NCI-H2227 (cell line): ENCODE data around the gene AUTS2.

Source experiments
- DNase-seq: peaks from one replicate; lab custom pipeline; 2025; ENCODE audit not compliant: unreplicated experiment; lab: John Stamatoyannopoulos, UW

The AUTS2 gene

DNA sequence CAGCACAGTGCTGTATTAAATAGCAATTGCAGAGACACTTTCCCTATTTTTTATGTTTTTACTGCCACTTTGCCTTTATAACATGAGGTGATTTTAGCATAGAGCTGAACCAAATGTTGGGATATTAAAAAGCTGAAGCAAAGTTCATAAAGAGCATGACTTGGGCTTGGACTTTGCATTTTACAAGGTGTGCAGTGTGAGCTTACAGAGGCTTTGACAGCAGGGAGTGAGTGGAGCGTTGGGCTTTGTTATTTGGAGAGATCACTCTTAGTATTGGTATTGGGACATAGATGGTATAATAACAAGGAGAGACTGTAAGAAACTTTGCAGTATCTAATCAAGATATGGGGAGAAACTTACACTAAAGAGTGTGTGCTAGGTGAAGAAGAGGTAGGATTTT lies 449.1 kb downstream of the AUTS2 start:
- DNase-seq = no peak

GRCh38 chr7:70047891-70048448 lies 449.7 kb downstream of the AUTS2 start:
- no peak for DNase-seq

GRCh38 chr7:70051726-70052125 lies 453.5 kb downstream of the AUTS2 start:
- no peak for DNase-seq

- DNase-seq = no peak
These were observed 454.4 kb downstream of the AUTS2 start for GRCh38 chr7:70052691-70053090.

DNA sequence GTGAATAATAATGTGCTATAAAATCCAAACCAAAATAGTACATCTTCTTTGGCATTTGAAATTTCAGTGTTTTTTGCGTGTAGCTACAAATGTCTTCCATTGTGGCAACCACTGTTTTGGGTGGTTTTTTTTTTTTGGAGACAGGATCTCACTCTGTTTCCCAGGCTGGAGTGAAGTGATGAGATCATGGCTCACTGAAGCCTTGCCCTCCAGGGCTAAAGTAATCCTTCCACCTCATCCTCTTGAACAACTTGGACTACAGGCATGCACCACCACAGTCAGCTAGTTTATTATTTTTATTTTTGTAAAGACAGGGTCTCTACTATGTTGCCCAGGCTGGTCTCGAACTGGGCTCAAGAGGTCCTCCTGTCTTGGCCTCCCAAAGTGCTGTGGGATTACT lies 455.1 kb downstream of the AUTS2 start:
- DNase-seq = no peak

- no peak for DNase-seq
These were observed 455.7 kb downstream of the AUTS2 start for GRCh38 chr7:70053989-70054388.

GRCh38 chr7:70056363-70056762 lies 458.1 kb downstream of the AUTS2 start:
- DNase-seq = no peak

- DNase-seq = no peak
These were observed 462.2 kb downstream of the AUTS2 start for GRCh38 chr7:70060298-70061068.

DNA sequence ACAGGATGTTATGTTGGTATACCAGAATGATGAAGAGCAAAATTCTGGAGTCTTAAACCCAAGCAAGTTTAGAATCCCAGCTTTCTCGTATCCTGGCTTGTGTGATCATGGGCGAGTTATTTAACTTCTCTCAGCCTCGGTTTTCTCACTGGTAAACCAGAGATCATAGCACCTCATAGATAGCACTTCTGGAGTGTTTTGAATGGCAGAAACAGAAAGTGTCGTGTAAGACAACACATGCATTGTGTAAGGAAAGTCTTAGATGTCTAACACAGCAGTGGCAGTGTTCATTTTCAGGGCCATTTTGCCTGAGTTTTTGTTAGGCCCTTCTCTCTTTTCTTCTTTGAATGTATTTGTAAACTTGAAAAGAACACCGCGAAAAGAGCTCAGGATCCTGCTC lies 465.1 kb downstream of the AUTS2 start:
- DNase-seq = no peak

GRCh38 chr7:70063927-70064326 lies 465.7 kb downstream of the AUTS2 start:
- DNase-seq = peak; percentile 54

DNA sequence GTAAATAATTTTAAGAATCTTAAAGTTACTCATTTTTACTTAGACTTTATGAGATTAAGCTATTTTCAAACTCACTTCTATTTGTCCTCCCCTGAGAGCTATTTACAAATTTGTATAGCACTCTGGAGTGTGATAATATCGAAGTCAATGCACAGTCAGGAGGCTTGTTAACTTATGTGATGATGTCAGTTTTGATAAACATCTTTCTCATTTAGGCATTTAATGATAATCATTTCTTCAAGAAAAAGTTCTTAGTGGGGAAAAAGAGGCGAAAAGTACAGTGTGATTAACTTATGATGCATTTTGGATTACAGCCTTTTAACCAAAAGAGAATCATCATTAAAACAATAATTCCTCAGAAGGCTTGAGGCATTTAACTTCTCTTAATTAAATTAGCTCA lies 468.6 kb downstream of the AUTS2 start:
- DNase-seq = no peak

DNA sequence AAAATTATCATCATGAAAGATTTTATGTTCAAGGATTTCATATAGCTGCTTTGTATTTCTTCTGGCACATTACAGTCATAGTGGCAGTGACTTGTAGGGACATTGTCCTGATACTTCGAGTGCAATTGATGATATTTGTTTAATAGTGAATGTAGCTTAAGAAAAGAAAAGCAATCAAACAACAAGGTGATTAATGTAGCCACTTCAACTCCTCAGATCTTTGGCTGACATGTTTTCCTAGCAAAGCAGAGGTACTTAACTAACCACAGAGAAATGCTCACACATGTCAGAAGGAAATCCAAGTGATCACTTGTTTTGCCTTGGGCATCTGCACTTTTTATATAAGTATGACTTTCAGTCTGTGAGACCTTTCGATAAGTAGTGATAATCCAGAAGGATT lies 470.3 kb downstream of the AUTS2 start:
- DNase-seq = no peak

DNA sequence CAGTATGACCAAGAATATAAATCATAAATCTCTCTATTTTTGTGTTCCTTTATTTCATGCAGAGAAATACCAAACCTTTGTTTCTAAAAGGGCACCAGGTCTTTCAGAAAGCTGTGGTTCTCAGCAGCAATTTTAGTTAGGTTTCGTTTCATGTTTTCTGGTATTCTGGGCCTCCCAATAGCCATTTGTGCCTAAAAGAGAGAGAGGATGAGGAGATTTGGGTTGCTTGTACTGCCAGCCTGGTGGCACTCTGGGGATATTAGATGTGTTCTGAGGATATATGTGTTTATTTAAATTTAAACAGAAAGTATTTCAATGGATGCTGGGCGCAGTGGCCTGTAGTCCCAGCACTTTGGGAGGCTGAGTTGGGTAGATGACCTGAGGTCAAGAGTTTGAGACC lies 471.7 kb downstream of the AUTS2 start:
- DNase-seq = no peak

DNA sequence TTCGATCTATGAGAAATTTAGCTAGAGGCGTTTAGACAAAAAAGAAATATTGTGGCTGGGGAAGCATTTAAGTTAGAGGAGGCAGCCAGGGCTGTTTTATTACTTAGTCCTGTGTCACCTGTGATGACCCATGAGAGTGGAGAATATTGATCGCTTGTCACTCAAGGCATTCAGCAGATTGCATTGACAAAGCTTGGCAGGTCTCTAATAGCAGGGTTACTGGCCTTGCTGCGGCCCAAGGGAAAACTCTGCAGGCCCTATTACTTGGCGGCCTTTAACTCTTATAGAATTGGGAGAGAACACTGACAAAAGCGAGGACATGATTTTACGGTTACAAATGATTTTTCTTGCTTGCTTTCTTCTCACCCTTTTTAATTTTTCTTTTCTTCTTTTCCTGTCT lies 473.5 kb downstream of the AUTS2 start:
- peak; percentile 83 for DNase-seq

- DNase-seq = peak; percentile 81
These were observed 473.9 kb downstream of the AUTS2 start for GRCh38 chr7:70072220-70072619.

DNA sequence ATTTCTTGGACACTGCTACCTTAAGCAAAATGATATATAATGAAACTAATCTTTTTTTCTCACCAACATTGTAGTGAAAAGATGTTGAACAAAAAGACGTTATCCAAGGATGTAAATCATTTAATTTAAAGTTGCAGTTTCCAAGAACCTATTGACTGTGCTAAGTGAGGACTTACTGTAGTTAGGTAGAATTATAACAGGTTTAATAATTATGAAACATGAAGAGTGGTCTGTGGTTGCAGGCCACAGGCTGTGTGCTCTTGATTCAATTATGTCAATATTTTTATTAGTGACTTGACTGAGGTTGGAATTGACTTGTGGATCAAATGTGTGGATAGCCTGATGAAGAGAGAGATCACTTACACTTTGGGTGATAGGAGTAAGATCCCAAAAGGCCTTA lies 478.1 kb downstream of the AUTS2 start:
- DNase-seq = no peak

DNA sequence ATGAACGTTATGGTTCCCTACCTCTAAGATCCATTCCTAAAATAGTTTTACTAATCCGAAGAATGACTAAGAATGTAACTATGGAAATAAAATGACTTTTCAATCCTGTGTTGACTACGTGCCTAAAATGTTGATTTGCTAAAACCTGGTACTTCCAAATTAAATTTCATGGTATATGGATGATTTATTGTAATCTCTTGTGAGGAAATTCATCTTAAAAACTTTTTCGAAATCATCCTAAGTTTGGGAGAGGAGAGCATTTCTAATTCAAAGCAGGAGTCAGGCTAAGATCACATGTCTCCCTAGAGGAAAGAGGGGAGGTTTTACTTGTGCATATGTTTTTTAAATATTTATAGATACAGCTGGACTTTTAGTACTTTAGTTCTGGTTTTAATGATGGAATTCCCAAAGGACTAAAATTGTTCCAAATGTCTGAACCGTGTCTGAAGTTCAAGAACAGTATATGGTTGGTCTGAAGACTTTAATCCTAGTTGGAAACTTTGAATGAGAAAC lies 483.9 kb downstream of the AUTS2 start:
- no peak for DNase-seq

- DNase-seq = no peak
These were observed 493.1 kb downstream of the AUTS2 start for GRCh38 chr7:70091362-70091761.

GRCh38 chr7:70092314-70093204 lies 494.3 kb downstream of the AUTS2 start:
- peak; percentile 59 for DNase-seq

GRCh38 chr7:70093205-70093904 lies 495.1 kb downstream of the AUTS2 start:
- DNase-seq = no peak

GRCh38 chr7:70094831-70095230 lies 496.6 kb downstream of the AUTS2 start:
- no peak for DNase-seq
